Tibial nerve (tissue), 4 donors: ENCODE measurements around the gene MAN2B2. TPM values are rescaled to one million over a fixed set of nuclear protein-coding genes. Genes with fewer than 3 reads are reported as not detected.

Experiments
- DNase-seq, 2 donors: peaks; one replicate each; pipeline ENCODE4 v3.0.0-alpha.2; 2019; ENCODE audit warnings: low spot score in 2 of 2
- H3K27ac ChIP-seq, 4 donors: fragments of 200-600 bp; sonication (generic) in 3 of 4; one replicate each; pipeline ENCODE4 v1.5.1; 2017 to 2019; ENCODE audit warnings: mild to moderate bottlenecking in 1 of 4
- H3K27me3 ChIP-seq, 2 donors: fragments of 200-600 bp; sonication (generic) in 1 of 2; one replicate each; pipeline versions ENCODE4 v1.5.1 to v1.6.0; 2017 to 2019
- H3K36me3 ChIP-seq, 3 donors: fragments of 200-600 bp; sonication (generic); one replicate each; pipeline ENCODE4 v1.5.1; 2018 to 2019
- H3K4me1 ChIP-seq, 4 donors: fragments of 200-600 bp; sonication (generic) in 3 of 4; one replicate each; pipeline ENCODE4 v1.5.1; 2017 to 2019
- H3K4me3 ChIP-seq, 4 donors: fragments of 200-600 bp; sonication (generic) in 3 of 4; one replicate each; pipeline ENCODE4 v1.5.1; 2017 to 2019; ENCODE audit warnings: mild to moderate bottlenecking in 1 of 4, moderate library complexity in 1 of 4
- H3K9me3 ChIP-seq, 4 donors: fragments of 200-600 bp; sonication (generic) in 3 of 4; one replicate each; pipeline ENCODE4 v1.5.1; 2017 to 2019
- EP300 ChIP-seq, 2 donors: sonication (generic); formaldehyde crosslinking; IDR thresholded peaks; one replicate each; pipeline ENCODE4 v1.6.1; 2017; ENCODE audit warnings: antibody characterized with exemption in 2 of 2, mild to moderate bottlenecking in 1 of 2
- POLR2A ChIP-seq, 2 donors: fragments of 450-650 bp; IDR thresholded peaks; one replicate each; pipeline ENCODE4 v1.6.1; 2017; ENCODE audit warnings: antibody characterized with exemption in 2 of 2, mild to moderate bottlenecking in 2 of 2, moderate library complexity in 2 of 2
- WGBS, 2 donors: methylation state at CpG; one replicate each; pipeline ENCODE4 v1.1.5; 2018; 5-methylcytosine and 5-hydroxymethylcytosine counted together
- total RNA-seq, 4 donors: library from RNA; depleted of rRNA; stranded (reverse); fragments of >200 nt; gene quantifications; one replicate each; pipeline ENCODE4 v1.1.0, GENCODE V29; 2016
- TF ChIP-seq, protein P1 (sequence below), 5 experiments: fragments of 200-600 bp in 3 of 5; fragments of 450-650 bp in 2 of 5; sonication (generic) in 3 of 5; IDR thresholded peaks; one replicate each; pipeline ENCODE4 v1.5.1; 2016 to 2019; ENCODE audit warnings: antibody characterized with exemption in 5 of 5, mild to moderate bottlenecking in 3 of 5, moderate library complexity in 2 of 5

MAN2B2 gene
- total RNA-seq, 4 donors from 2014 or later = 33.0 to 66.3 (median 44.6) TPM

DNA sequence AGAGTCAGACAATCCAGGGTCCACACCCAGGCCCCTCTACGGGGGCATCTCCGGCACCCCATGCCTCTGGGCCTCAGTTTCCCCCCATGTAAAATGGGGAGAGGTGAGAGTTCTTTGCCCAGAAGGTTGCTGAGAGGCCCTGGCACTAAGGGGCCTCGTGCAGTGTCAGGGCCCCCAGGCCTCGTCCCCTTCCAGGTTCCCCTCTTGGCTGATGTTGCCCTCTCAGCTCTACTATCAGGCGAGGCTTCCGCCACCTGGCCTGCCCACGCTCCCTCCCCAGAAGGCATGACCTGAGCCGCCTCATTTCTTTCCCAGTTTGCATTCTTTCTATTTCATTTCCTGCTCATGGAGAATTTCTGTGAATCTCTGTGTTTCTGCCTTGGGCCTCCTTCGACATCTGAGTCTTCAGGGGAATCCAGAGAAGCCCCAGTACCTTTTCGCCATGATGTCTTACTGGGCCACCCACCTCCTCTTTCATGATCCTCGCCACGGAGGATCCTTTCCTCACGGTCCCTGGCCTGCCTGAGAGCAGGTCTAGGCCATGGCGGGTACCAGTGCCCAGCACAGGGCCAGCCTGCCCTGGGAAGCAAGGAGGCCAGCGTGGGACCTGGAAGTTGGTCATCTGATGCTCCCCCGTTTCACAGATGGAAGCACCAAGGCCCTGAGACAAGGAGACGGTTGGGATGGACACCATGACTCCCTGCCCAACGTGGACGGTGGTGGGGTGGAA is 43.6 kb downstream of the MAN2B2 start:
- TF ChIP-seq POLR2A (IDR thresholded peaks at IDR 0.05) (no peak), EP300 (IDR thresholded peaks at IDR 0.05) (no peak)
- TF ChIP-seq, protein P1, sequence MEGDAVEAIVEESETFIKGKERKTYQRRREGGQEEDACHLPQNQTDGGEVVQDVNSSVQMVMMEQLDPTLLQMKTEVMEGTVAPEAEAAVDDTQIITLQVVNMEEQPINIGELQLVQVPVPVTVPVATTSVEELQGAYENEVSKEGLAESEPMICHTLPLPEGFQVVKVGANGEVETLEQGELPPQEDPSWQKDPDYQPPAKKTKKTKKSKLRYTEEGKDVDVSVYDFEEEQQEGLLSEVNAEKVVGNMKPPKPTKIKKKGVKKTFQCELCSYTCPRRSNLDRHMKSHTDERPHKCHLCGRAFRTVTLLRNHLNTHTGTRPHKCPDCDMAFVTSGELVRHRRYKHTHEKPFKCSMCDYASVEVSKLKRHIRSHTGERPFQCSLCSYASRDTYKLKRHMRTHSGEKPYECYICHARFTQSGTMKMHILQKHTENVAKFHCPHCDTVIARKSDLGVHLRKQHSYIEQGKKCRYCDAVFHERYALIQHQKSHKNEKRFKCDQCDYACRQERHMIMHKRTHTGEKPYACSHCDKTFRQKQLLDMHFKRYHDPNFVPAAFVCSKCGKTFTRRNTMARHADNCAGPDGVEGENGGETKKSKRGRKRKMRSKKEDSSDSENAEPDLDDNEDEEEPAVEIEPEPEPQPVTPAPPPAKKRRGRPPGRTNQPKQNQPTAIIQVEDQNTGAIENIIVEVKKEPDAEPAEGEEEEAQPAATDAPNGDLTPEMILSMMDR (IDR thresholded peaks at IDR 0.05) = no peak
- peaks cover 0 to 86% (median 38%) of the 10 kb centered on the region in 3 donors for H3K36me3 ChIP-seq
- H3K9me3 ChIP-seq = no peaks in the 10 kb centered on the region
- no peaks in the 10 kb centered on the region for H3K27me3 ChIP-seq
- no peak overlapping the region for H3K4me3 ChIP-seq
- no peak overlapping the region for H3K27ac ChIP-seq
- WGBS, 2 donors = 89% methylated on average over 19 of the region's 19 CpGs
- no peak for DNase-seq
- H3K4me1 ChIP-seq = no peaks in the 10 kb centered on the region

GRCh38 chr4:6619116-6619465 is 44.1 kb downstream of the MAN2B2 start:
- WGBS, 2 donors = 91 to 92% methylated on average over 13 of the region's 13 CpGs
- no peaks in the 10 kb centered on the region for H3K4me1 ChIP-seq
- no peak overlapping the region for H3K27ac ChIP-seq
- H3K9me3 ChIP-seq = no peaks in the 10 kb centered on the region
- no peaks in the 10 kb centered on the region for H3K27me3 ChIP-seq
- DNase-seq = no peak
- no peak overlapping the region for H3K4me3 ChIP-seq
- peaks cover 0 to 81% (median 36%) of the 10 kb centered on the region in 3 donors for H3K36me3 ChIP-seq
- TF ChIP-seq, protein P1 (IDR thresholded peaks at IDR 0.05) = no peak
- TF ChIP-seq EP300 (IDR thresholded peaks at IDR 0.05) (no peak), POLR2A (IDR thresholded peaks at IDR 0.05) (no peak)

DNA sequence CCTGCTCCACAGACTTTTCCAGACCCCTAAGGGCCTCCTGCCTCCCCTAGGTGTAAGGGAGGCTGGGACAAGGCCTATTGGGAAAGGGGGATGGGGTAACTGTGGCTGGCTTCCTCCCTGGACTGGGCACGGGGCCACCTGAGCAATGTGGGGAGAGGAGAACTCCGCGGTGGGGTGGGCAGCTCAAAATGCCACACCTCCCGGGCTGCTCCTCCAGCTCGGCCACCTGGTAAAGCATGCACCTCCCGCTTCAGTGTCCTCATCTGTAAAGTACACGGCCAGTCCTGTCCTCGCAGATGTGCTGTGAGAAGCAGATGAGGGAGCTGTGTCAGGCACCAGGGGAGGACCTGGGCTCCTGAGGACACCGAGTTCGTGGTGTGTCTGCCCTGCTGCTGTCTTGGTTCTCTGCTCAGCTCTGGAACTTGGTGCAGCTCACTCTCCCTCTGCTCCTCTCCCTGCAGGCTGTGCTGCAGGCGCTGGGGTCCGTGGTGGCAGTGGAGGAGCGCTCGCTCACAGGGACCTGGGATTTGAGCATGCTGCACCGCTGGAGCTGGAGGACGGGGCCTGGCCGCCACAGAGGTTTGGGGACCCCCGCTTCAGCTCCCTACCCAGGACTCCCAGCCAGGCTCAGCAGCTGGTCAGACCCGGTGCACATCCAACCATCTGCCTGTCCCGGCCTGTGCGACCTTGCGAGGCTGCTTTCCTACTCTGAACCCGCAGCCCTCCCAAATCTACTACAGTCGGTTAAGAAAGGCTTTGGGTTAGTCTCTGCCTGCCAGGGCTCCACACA is 44.7 kb downstream of the MAN2B2 start:
- TF ChIP-seq, protein P1 (IDR thresholded peaks at IDR 0.05) = no peak
- no peak for TF ChIP-seq EP300 (IDR thresholded peaks at IDR 0.05)
- TF ChIP-seq POLR2A (IDR thresholded peaks at IDR 0.05) = no peak
- Histone ChIP-seq H3K4me3 (no peak overlapping the region), H3K36me3 (peaks cover 0 to 75% (median 32%) of the 10 kb centered on the region in 3 donors), H3K9me3 (no peaks in the 10 kb centered on the region), H3K4me1 (no peaks in the 10 kb centered on the region), H3K27ac (no peak overlapping the region), H3K27me3 (no peaks in the 10 kb centered on the region)
- 85 to 91% methylated on average over 19 to 21 of the region's 24 CpGs for WGBS, 2 donors
- no peak for DNase-seq

GRCh38 chr4:6620296-6620695 is 45.3 kb downstream of the MAN2B2 start:
- no peaks in the 10 kb centered on the region for H3K27me3 ChIP-seq
- TF ChIP-seq EP300 (IDR thresholded peaks at IDR 0.05) = no peak
- TF ChIP-seq POLR2A (IDR thresholded peaks at IDR 0.05) = no peak
- TF ChIP-seq, protein P1 (IDR thresholded peaks at IDR 0.05) = no peak
- DNase-seq = no peak
- H3K4me1 ChIP-seq = no peaks in the 10 kb centered on the region
- H3K36me3 ChIP-seq = peaks cover 0 to 69% (median 28%) of the 10 kb centered on the region in 3 donors
- no peaks in the 10 kb centered on the region for H3K9me3 ChIP-seq
- 91 to 93% methylated on average over 10 of the region's 10 CpGs for WGBS, 2 donors
- no peak overlapping the region for H3K4me3 ChIP-seq
- no peak overlapping the region for H3K27ac ChIP-seq
